ENCODE measurements around the gene PREP. TPM values are rescaled to one million over a fixed set of nuclear protein-coding genes. Genes with fewer than 3 reads are reported as not detected.
A peak's percentile ranks its signal among the peaks of the same experiment; 100 is the strongest.

Gene PREP
- total and polyA plus RNA-seq, 2 of the 8 experiments (the other 6 are each of a cell fraction or from before 2014, with no cell fraction given), result 26.8 to 70.0 TPM

DNA sequence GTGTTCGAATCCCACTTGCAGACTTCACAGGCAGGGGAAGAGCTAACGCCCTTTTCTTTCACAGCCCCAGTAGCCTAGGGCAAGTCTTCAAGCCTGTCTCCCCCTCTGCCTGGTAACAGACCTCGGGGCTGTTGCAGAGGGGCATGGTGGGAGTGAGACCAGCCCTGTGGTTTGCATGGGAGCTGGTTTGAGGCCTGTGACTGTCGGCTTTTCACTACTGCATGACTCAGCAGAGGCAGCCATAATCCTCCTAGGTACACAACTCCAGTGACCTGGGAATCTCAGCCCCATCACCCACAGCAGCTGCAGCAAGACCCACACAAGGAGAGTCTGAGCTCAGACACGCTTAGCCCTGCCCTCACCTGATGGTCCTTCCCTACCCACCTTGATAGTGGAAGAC is 167.7 kb downstream of the PREP start:
- H3K9ac ChIP-seq (replicated peaks in 1 of 4; ENCODE audit: extremely low read depth in 1 of 4, low read depth in 3 of 4, low read length in 3 of 4), result no peak overlapping the region
- no peak overlapping the region for H2BK12ac ChIP-seq (ENCODE audit: low read depth, low read length)
- no peak overlapping the region for H4K5ac ChIP-seq (ENCODE audit: insufficient read length, low read depth, low read length)
- no peak for TF ChIP-seq HDAC6 (IDR thresholded peaks at IDR 0.05; ENCODE audit: low read depth, low read length)
- no peak for TF ChIP-seq NRF1 (IDR thresholded peaks at IDR 0.05; ENCODE audit: low read depth, low read length)
- TF ChIP-seq TAF7 (optimal IDR thresholded peaks at IDR 0.05; ENCODE audit: borderline replicate concordance, low read depth, low read length), result no peak
- no peak for TF ChIP-seq ZNF274 (IDR thresholded peaks at IDR 0.05; ENCODE audit: borderline replicate concordance, extremely low read depth, low read length)
- peak overlapping the region; percentile 76; the same call in 1 of the 2 replicates for H2AFZ ChIP-seq (ENCODE audit: low read length)
- no peak overlapping the region for H3K18ac ChIP-seq (ENCODE audit: extremely low read depth, low read length)
- DNase-seq (ENCODE audit: low read depth in 1 of 2, low spot score in 2 of 2), result no peak
- H3K27me3 ChIP-seq (replicated peaks in 1 of 4; ENCODE audit: control insufficient read depth in 3 of 4, extremely low read depth in 1 of 4, insufficient read depth in 3 of 4, low read length in 3 of 4), result no peaks in the 10 kb centered on the region
- H3K79me1 ChIP-seq (ENCODE audit: low read depth, low read length), result no peaks in the 10 kb centered on the region
- H2AK5ac ChIP-seq (ENCODE audit: low read depth, low read length), result no peak overlapping the region
- H3K56ac ChIP-seq (replicated peaks; ENCODE audit: insufficient read length, low read depth, low read length), result no peak overlapping the region
- no peak overlapping the region for H3K4me2 ChIP-seq (ENCODE audit: insufficient read depth in 1 of 2, low read depth in 2 of 2, low read length in 2 of 2)
- no peak overlapping the region for H4K91ac ChIP-seq (replicated peaks; ENCODE audit: insufficient read length, low read length)
- 0 out of 4 replicates have a peak, but pooled peaks cover 0 to 2% of the 10 kb centered on the region in 2 experiments for H3K9me3 ChIP-seq (ENCODE audit: insufficient read depth in 2 of 2, low read depth in 1 of 2, low read length in 1 of 2)
- no peak overlapping the region for H3K14ac ChIP-seq (ENCODE audit: insufficient read length)
- 0 out of 7 replicates have a peak, but pooled peaks cover 0 to 2% (median 0%) of the 10 kb centered on the region in 4 experiments for H3K4me1 ChIP-seq (replicated peaks in 1 of 4; ENCODE audit: control insufficient read depth in 3 of 4, insufficient read depth in 4 of 4, low read length in 3 of 4)
- H3K79me2 ChIP-seq (ENCODE audit: control insufficient read depth in 1 of 2, insufficient read depth in 2 of 2, low read length in 2 of 2), result no peaks in the 10 kb centered on the region
- no peak overlapping the region for H3K4ac ChIP-seq (replicated peaks; ENCODE audit: insufficient read length, low read depth, low read length)
- 84% methylated on average over 5 of the region's 5 CpGs; no CpG with 5 or more reads in 1 of the 2 experiments for WGBS, 2 experiments (ENCODE audit: extremely low coverage in 1 of 2, insufficient coverage in 1 of 2, insufficient read length in 1 of 2, insufficient replicate concordance in 2 of 2, low coverage in 1 of 2, low lambda C conversion rate in 2 of 2, missing lambda C conversion rate in 1 of 2)
- no peak overlapping the region for H3K4me3 ChIP-seq (ENCODE audit: extremely low read depth in 1 of 4, insufficient read depth in 2 of 4, low read depth in 3 of 4, low read length in 4 of 4)
- no peaks in the 10 kb centered on the region for H4K20me1 ChIP-seq (replicated peaks in 1 of 2; ENCODE audit: control insufficient read depth in 1 of 2, insufficient read depth in 2 of 2, low read length in 2 of 2)
- H3K36me3 ChIP-seq (ENCODE audit: control insufficient read depth in 2 of 4, insufficient read depth in 4 of 4, low read length in 3 of 4), result no peaks in the 10 kb centered on the region
- no peak overlapping the region for H3K23ac ChIP-seq (ENCODE audit: insufficient read length)
- no peaks in the 10 kb centered on the region for H3K23me2 ChIP-seq (ENCODE audit: low read depth, low read length)
- CTCF ChIA-PET (ENCODE audit: partially characterized antibody), result no interaction called here
- no peak overlapping the region for H2BK5ac ChIP-seq (ENCODE audit: low read depth, low read length)
- POLR2A ChIA-PET (ENCODE audit: partially characterized antibody), result no interaction called here
- H2BK15ac ChIP-seq (ENCODE audit: low read length), result no peak overlapping the region
- H3K27ac ChIP-seq (ENCODE audit: low read depth, low read length), result no peak overlapping the region
- H2BK20ac ChIP-seq (ENCODE audit: low read length), result 0 out of 2 replicates have a peak overlapping the region, but pooled peaks have one; percentile 48
- H2BK120ac ChIP-seq (replicated peaks; ENCODE audit: low read depth, low read length), result no peak overlapping the region
- FAIRE-seq, result no peak
- H4K8ac ChIP-seq (ENCODE audit: extremely low read depth, insufficient read depth, low read length), result peak overlapping the region; percentile 80; the same call in 1 of the 2 replicates

Data from H1 (cell line).